Natural killer cell (primary cell): Measurements from ENCODE around the gene SEMA6B. TPM values are rescaled to one million over a fixed set of nuclear protein-coding genes. Genes with fewer than 3 reads are reported as not detected.
"Not testable (repeated sequence)": the region's sequence is repeated elsewhere in the genome, so short reads cannot be mapped to it uniquely, and the experiment has no call there.

Experiments
- ATAC-seq, 3 donors: fragments of 150-1000 bp in 2 of 3; fragments of 200-7000 bp in 1 of 3; cut with Tn5 transposase; 1 replicate in 1 of 3; 2 replicates in 2 of 3; pipeline ENCODE4 v1.10.0; 2021; ENCODE audit warnings: mild to moderate bottlenecking in 2 of 3, moderate library complexity in 2 of 3
- DNase-seq, 2 donors: peaks; one replicate each; pipeline versions ENCODE4 v3.0.0 to v3.0.0-alpha.2; 2013 to 2021; ENCODE audit warnings: mixed read lengths in 1 of 2
- H3K27ac ChIP-seq: one replicate; pipeline ENCODE4 v1.5.1; 2013; ENCODE audit warnings: mild to moderate bottlenecking, low read length
- H3K27me3 ChIP-seq: one replicate; pipeline ENCODE4 v1.6.1; 2013; ENCODE audit warnings: low read length; ENCODE audit not compliant: control insufficient read depth, insufficient read depth
- H3K36me3 ChIP-seq: one replicate; pipeline ENCODE4 v1.6.1; 2013; ENCODE audit warnings: low read length; ENCODE audit not compliant: control insufficient read depth, insufficient read depth
- H3K4me1 ChIP-seq: one replicate; pipeline ENCODE4 v1.6.1; 2013; ENCODE audit warnings: low read length; ENCODE audit not compliant: control insufficient read depth, insufficient read depth
- H3K4me3 ChIP-seq: one replicate; pipeline ENCODE4 v1.5.1; 2013; ENCODE audit warnings: low read length
- H3K9me3 ChIP-seq: one replicate; pipeline ENCODE4 v1.6.1; 2013; ENCODE audit warnings: low read length; ENCODE audit not compliant: control insufficient read depth, insufficient read depth
- H3K27ac Mint-ChIP-seq, 2 donors: one replicate each; pipeline ENCODE4 v1.8.0; 2022; ENCODE audit warnings: mild to moderate bottlenecking in 2 of 2, mixed read lengths in 2 of 2, moderate library complexity in 1 of 2
- H3K27me3 Mint-ChIP-seq, 2 donors: one replicate each; pipeline ENCODE4 v1.8.0; 2022; ENCODE audit warnings: low read depth in 2 of 2, mixed read lengths in 2 of 2
- H3K36me3 Mint-ChIP-seq: one replicate; pipeline ENCODE4 v1.8.0; 2022; ENCODE audit warnings: mixed read lengths
- H3K4me1 Mint-ChIP-seq, 2 donors: one replicate each; pipeline ENCODE4 v1.8.0; 2022; ENCODE audit warnings: mixed read lengths in 2 of 2
- H3K4me3 Mint-ChIP-seq: one replicate; pipeline ENCODE4 v1.8.0; 2022; ENCODE audit warnings: mild to moderate bottlenecking, moderate library complexity, mixed read lengths
- H3K9me3 Mint-ChIP-seq, 2 donors: one replicate each; pipeline ENCODE4 v1.8.0; 2022; ENCODE audit warnings: mixed read lengths in 2 of 2
- WGBS: methylation state at CpG from one replicate; pipeline ENCODE4 v1.1.7; 2013; ENCODE audit warnings: missing lambda C conversion rate; ENCODE audit not compliant: insufficient coverage; 5-methylcytosine and 5-hydroxymethylcytosine counted together
- intact Hi-C: fragments of 100-400 bp; cut with micrococcal nuclease; formaldehyde crosslinking; loops from one replicate; pipeline ENCODE4 v1.14.2; 2022
- total RNA-seq, 4 donors: library from RNA; stranded (reverse); fragments of 120-200 nt in 1 of 4; gene quantifications; one replicate each; pipeline versions ENCODE4 v1.2.3 to v1.2.4, GENCODE V29; 2013 to 2022
- TF ChIP-seq, protein P1 (sequence below): fragments of 200-600 bp; IDR thresholded peaks from one replicate; pipeline ENCODE4 v1.8.0; 2022; ENCODE audit warnings: antibody characterized with exemption

Gene SEMA6B
- total RNA-seq, 3 donors from 2014 or later (not counting 1 experiment from before 2014, with no cell fraction given), result 0.50 to 5.4 TPM; not detected in 1

DNA sequence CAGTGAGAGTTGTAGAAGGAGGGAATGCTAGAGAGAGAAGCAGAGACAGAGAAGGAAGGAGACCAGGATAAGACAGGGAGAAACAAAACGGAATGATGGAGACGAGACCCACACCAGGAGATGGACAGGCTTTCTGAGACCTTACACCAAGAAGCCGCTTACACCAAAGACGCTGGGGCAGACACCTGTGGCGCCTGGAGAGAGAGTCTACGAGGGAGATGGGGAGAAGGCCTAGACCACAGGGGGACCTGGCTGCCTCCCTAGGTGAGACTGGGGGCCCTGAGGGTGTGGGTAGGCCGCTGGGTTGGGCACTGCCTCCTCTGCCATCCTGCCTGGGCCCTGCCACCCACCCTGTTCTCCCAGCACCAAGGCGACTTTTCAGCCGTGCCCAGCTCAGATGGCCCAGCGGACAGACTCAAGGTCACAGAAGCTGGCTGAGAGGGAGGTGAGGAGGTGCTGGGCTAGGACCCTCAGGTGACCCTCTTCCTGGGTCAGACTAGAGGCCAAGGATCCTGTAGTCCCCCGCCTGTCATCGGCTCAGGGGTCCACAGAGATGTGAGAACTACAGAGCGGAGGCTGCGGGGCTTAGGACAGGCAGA, 29.5 kb downstream of the SEMA6B start:
- Mint-ChIP-seq H3K27me3 (peaks cover 0 to 6% of the 10 kb centered on the region in 2 donors), H3K36me3 (no peaks in the 10 kb centered on the region), H3K4me1 (no peaks in the 10 kb centered on the region), H3K4me3 (no peak overlapping the region), H3K27ac (no peak overlapping the region), H3K9me3 (no peaks in the 10 kb centered on the region)
- no peaks in the 10 kb centered on the region for H3K9me3 ChIP-seq
- no peak for DNase-seq
- no peaks in the 10 kb centered on the region for H3K27me3 ChIP-seq
- intact Hi-C loops, result loop anchor here (10.0 kb wide), 1 partner anchor 265 kb away; no protein-coding TSS in a partner anchor
- H3K4me3 ChIP-seq, result no peak overlapping the region
- 80% methylated on average over 13 of the region's 14 CpGs for WGBS
- no peak overlapping the region for H3K27ac ChIP-seq
- H3K4me1 ChIP-seq, result peaks cover 4% of the 10 kb centered on the region
- H3K36me3 ChIP-seq, result no peaks in the 10 kb centered on the region
- no peak for ATAC-seq
- TF ChIP-seq, protein P1, sequence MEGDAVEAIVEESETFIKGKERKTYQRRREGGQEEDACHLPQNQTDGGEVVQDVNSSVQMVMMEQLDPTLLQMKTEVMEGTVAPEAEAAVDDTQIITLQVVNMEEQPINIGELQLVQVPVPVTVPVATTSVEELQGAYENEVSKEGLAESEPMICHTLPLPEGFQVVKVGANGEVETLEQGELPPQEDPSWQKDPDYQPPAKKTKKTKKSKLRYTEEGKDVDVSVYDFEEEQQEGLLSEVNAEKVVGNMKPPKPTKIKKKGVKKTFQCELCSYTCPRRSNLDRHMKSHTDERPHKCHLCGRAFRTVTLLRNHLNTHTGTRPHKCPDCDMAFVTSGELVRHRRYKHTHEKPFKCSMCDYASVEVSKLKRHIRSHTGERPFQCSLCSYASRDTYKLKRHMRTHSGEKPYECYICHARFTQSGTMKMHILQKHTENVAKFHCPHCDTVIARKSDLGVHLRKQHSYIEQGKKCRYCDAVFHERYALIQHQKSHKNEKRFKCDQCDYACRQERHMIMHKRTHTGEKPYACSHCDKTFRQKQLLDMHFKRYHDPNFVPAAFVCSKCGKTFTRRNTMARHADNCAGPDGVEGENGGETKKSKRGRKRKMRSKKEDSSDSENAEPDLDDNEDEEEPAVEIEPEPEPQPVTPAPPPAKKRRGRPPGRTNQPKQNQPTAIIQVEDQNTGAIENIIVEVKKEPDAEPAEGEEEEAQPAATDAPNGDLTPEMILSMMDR, result no peak

DNA sequence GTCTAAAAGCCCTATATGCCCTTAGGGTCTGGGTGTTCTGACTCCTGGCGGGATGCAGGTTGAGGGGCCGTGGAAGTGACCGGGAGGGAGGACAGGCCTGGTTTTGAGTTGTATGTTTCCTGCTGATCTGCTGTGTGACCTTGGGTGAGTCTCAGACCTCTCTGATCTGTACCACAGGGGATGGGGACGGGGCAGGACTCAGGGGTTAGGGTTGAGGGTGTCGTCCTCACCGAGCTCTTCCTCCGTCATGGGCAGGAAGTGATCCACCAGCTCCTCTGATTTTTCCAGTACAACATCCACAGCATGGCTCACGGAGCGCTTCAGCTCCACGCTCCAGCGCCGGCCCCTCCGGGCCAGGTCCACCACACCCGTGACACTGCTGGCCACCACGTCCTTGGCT, 30.6 kb downstream of the SEMA6B start:
- Mint-ChIP-seq H3K4me1 (no peaks in the 10 kb centered on the region), H3K27me3 (peaks cover 0 to 6% of the 10 kb centered on the region in 2 donors), H3K36me3 (no peaks in the 10 kb centered on the region), H3K27ac (no peak overlapping the region), H3K9me3 (no peaks in the 10 kb centered on the region), H3K4me3 (no peak overlapping the region)
- TF ChIP-seq, protein P1, result no peak
- Histone ChIP-seq H3K4me1 (no peaks in the 10 kb centered on the region), H3K36me3 (no peaks in the 10 kb centered on the region), H3K9me3 (no peaks in the 10 kb centered on the region), H3K27me3 (no peaks in the 10 kb centered on the region), H3K27ac (no peak overlapping the region), H3K4me3 (no peak overlapping the region)
- intact Hi-C loops, result loop anchor here (10.0 kb wide), 1 partner anchor 264 kb away; no protein-coding TSS in a partner anchor
- DNase-seq (no peak), ATAC-seq (no peak)
- 88% methylated on average over 15 of the region's 15 CpGs for WGBS

DNA sequence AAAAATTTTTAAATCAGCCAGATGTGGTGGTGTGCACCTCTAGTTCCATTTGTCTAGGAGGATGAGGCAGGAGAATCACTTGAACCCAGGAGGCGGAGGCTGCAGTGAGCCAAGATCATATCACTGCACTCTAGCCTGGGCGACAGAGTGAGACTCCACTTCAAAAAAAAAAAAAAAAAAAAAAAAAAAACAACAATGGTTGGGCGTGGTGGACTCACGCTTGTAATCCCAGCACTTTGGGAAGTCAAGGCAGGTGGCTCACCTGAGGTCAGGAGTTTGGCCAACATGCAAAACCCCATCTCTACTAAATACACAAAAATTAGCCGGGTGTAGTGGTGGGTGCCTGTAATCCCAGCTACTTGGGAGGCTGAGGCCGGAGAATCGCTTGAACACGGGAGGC, 32.1 kb downstream of the SEMA6B start:
- not testable (repeated sequence) for DNase-seq, H3K4me3 Mint-ChIP-seq, H3K27ac Mint-ChIP-seq, ATAC-seq, H3K9me3 ChIP-seq, H3K36me3 ChIP-seq, H3K4me3 ChIP-seq, H3K27me3 Mint-ChIP-seq, H3K4me1 ChIP-seq, H3K27ac ChIP-seq, H3K9me3 Mint-ChIP-seq, H3K4me1 Mint-ChIP-seq, H3K36me3 Mint-ChIP-seq, H3K27me3 ChIP-seq
- intact Hi-C loops, result loop anchor here (10.0 kb wide), 1 partner anchor 263 kb away; no protein-coding TSS in a partner anchor
- WGBS, result 93% methylated on average over 3 of the region's 8 CpGs

DNA sequence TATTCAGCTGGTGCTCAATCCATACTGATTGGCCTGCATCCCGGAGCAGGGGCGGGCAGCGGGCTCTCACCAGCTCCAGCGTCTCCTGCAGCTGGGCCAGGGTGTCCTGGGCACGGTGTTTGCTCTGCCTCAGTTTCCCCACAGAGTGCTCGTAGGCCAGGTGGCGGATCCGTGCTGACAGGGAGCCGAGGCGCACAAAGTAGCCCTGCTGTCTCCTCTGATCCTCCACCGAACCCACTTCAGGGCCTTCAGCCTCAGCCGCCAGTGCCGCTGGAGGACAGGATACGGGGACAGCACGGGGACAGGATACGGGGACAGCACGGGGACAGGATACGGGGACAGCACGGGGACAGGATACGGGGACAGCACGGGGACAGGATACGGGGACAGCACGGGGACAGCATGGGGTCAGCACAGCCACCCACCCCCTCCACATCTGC, 33.9 kb downstream of the SEMA6B start:
- Histone ChIP-seq H3K4me3 (no peak overlapping the region), H3K27ac (no peak overlapping the region), H3K27me3 (no peaks in the 10 kb centered on the region), H3K9me3 (no peaks in the 10 kb centered on the region), H3K4me1 (no peaks in the 10 kb centered on the region), H3K36me3 (no peaks in the 10 kb centered on the region)
- WGBS, result 78% methylated on average over 23 of the region's 23 CpGs
- H3K27ac Mint-ChIP-seq, result no peak overlapping the region
- DNase-seq, result no peak
- H3K9me3 Mint-ChIP-seq, result no peaks in the 10 kb centered on the region
- H3K36me3 Mint-ChIP-seq, result no peaks in the 10 kb centered on the region
- TF ChIP-seq, protein P1, result no peak
- intact Hi-C loops, result loop anchor here (10.0 kb wide), 1 partner anchor 261 kb away; no protein-coding TSS in a partner anchor
- H3K4me3 Mint-ChIP-seq, result no peak overlapping the region
- H3K27me3 Mint-ChIP-seq, result peaks cover 0 to 10% of the 10 kb centered on the region in 2 donors
- H3K4me1 Mint-ChIP-seq, result no peaks in the 10 kb centered on the region
- no peak for ATAC-seq
